HG03457 (cell line): Measurements from ENCODE around the gene RNF208.
A peak's percentile ranks its signal among the peaks of the same experiment; 100 is the strongest.

Experiments
- ATAC-seq: cut with Tn5 transposase; IDR thresholded peaks from one replicate; pipeline ENCODE4 v1.9.1; 2021; ENCODE audit warnings: moderate number of reproducible peaks; ENCODE audit not compliant: unreplicated experiment

RNF208 gene

GRCh38 chr9:137193771-137194170 lies 28.3 kb downstream of the RNF208 start:
- no peak for ATAC-seq

GRCh38 chr9:137192859-137193258 lies 29.2 kb downstream of the RNF208 start:
- ATAC-seq, result no peak

- ATAC-seq, result no peak
These were observed 29.6 kb downstream of the RNF208 start for GRCh38 chr9:137192448-137192780.

- no peak for ATAC-seq
These were observed 30.2 kb downstream of the RNF208 start for GRCh38 chr9:137191691-137192447.

- no peak for ATAC-seq
These were observed 30.8 kb downstream of the RNF208 start for GRCh38 chr9:137191245-137191644.

- ATAC-seq, result no peak
These were observed 31.7 kb downstream of the RNF208 start for GRCh38 chr9:137190315-137190856.

GRCh38 chr9:137189297-137190295 lies 32.4 kb downstream of the RNF208 start:
- ATAC-seq, result no peak

- peak; percentile 55 for ATAC-seq
These were observed 33.3 kb downstream of the RNF208 start, which contains the start of the genes ANAPC2 and SSNA1 for GRCh38 chr9:137188490-137189296. ANAPC2 (minus strand) TSS chr9:137188560; CDS start chr9:137188532, 28 bp downstream. SSNA1 (plus strand) TSS chr9:137188676; CDS start chr9:137188727, 51 bp downstream.

GRCh38 chr9:137188086-137188489 lies 34.0 kb downstream of the RNF208 start:
- no peak for ATAC-seq

- no peak for ATAC-seq
These were observed 34.7 kb downstream of the RNF208 start for GRCh38 chr9:137187386-137187785.

- no peak for ATAC-seq
These were observed 35.7 kb downstream of the RNF208 start for GRCh38 chr9:137186385-137186784.

GRCh38 chr9:137185921-137186320 lies 36.1 kb downstream of the RNF208 start:
- no peak for ATAC-seq

GRCh38 chr9:137184881-137185660 lies 37.0 kb downstream of the RNF208 start:
- ATAC-seq, result no peak

GRCh38 chr9:137183980-137184595 lies 38.0 kb downstream of the RNF208 start:
- ATAC-seq, result no peak

- no peak for ATAC-seq
These were observed 39.2 kb downstream of the RNF208 start for GRCh38 chr9:137182836-137183235.

GRCh38 chr9:137181680-137182079 lies 40.4 kb downstream of the RNF208 start:
- no peak for ATAC-seq

GRCh38 chr9:137180491-137180890 lies 41.5 kb downstream of the RNF208 start:
- ATAC-seq, result no peak

- ATAC-seq, result no peak
These were observed 42.3 kb downstream of the RNF208 start for GRCh38 chr9:137179761-137180160.

- ATAC-seq, result no peak
These were observed 43.0 kb downstream of the RNF208 start for GRCh38 chr9:137178939-137179630.
